ENCODE measurements around the gene BMP8B.

BMP8B gene

GRCh38 chr1:39819091-39819812 is 30.6 kb upstream of the BMP8B start:
- TF ChIP-seq EGR1 (IDR thresholded peaks at IDR 0.05) (peak; percentile 49), TAF1 (IDR thresholded peaks at IDR 0.05; ENCODE audit: low read depth) (no peak), YY1 (IDR thresholded peaks at IDR 0.05; ENCODE audit: low read depth) (no peak), NFIC (IDR thresholded peaks at IDR 0.05) (peak; percentile 81), TCF12 (IDR thresholded peaks at IDR 0.05; ENCODE audit: low read depth) (peak; percentile 48; the same call in 1 of the 2 replicates), EP300 (IDR thresholded peaks at IDR 0.05; ENCODE audit: borderline replicate concordance) (0 out of 2 replicates have a peak, but pooled peaks have one; percentile 23), FOXM1 (IDR thresholded peaks at IDR 0.05; ENCODE audit: borderline replicate concordance, low read depth) (no peak)
- TF ChIP-seq, protein P1, sequence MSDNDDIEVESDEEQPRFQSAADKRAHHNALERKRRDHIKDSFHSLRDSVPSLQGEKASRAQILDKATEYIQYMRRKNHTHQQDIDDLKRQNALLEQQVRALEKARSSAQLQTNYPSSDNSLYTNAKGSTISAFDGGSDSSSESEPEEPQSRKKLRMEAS (IDR thresholded peaks at IDR 0.05), result peak; percentile 70

GRCh38 chr1:39818482-39818881 is 29.8 kb upstream of the BMP8B start:
- TF ChIP-seq, protein P2, sequence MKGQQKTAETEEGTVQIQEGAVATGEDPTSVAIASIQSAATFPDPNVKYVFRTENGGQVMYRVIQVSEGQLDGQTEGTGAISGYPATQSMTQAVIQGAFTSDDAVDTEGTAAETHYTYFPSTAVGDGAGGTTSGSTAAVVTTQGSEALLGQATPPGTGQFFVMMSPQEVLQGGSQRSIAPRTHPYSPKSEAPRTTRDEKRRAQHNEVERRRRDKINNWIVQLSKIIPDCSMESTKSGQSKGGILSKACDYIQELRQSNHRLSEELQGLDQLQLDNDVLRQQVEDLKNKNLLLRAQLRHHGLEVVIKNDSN (IDR thresholded peaks at IDR 0.05), result no peak
- TF ChIP-seq ZBTB7A (IDR thresholded peaks at IDR 0.05; ENCODE audit: low read depth) (no peak), RAD21 (IDR thresholded peaks at IDR 0.05; ENCODE audit: low read depth) (no peak), EGR1 (IDR thresholded peaks at IDR 0.05) (no peak), YY1 (IDR thresholded peaks at IDR 0.05; ENCODE audit: low read depth) (no peak), NFIC (IDR thresholded peaks at IDR 0.05) (no peak)

DNA sequence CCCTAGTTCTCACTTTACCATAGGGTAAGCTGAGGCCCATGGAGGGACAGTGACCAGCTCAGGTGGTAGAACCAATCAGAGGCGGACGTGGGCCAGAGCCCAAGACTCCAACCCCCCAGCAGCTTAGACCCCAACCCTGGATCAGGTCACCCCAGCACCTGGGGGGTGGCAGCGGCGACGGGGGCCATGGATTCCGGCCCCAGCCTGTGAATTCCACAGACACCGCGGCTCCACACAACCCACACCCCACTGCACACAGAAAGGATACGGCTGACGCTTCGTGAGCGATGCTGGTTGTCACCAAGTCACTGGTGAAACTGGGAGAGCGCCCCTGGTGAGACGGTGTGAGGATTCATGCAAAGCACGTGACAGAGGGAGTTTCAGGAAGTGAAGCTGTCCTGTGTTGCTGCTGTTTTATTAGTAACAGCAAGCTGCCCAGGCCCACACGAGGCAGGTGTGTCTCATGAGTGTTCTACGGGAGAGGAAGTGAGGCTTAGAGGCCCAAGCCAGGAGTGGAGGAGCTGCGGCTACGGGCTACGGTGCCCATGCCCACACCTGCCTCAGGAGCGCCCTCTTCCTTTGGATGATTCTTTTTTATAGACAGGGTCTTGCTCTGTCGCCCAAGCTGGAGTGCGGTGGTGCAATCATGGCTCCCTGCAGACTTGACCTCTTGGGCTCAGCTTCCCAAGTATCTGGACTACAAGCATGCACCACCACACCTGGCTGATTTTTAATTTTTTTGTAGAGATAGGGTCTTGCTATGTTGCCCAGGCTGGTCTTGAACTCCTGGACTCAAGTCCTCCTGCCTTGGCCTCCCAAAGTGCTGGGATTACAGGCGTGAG is 28.6 kb upstream of the BMP8B start:
- TF ChIP-seq, protein P1 (IDR thresholded peaks at IDR 0.05), result peak; percentile 39; the same call in 1 of the 2 replicates
- TF ChIP-seq, protein P2 (IDR thresholded peaks at IDR 0.05), result peak; percentile 73

GRCh38 chr1:39816415-39817090 is 27.9 kb upstream of the BMP8B start:
- TF ChIP-seq, protein P3, sequence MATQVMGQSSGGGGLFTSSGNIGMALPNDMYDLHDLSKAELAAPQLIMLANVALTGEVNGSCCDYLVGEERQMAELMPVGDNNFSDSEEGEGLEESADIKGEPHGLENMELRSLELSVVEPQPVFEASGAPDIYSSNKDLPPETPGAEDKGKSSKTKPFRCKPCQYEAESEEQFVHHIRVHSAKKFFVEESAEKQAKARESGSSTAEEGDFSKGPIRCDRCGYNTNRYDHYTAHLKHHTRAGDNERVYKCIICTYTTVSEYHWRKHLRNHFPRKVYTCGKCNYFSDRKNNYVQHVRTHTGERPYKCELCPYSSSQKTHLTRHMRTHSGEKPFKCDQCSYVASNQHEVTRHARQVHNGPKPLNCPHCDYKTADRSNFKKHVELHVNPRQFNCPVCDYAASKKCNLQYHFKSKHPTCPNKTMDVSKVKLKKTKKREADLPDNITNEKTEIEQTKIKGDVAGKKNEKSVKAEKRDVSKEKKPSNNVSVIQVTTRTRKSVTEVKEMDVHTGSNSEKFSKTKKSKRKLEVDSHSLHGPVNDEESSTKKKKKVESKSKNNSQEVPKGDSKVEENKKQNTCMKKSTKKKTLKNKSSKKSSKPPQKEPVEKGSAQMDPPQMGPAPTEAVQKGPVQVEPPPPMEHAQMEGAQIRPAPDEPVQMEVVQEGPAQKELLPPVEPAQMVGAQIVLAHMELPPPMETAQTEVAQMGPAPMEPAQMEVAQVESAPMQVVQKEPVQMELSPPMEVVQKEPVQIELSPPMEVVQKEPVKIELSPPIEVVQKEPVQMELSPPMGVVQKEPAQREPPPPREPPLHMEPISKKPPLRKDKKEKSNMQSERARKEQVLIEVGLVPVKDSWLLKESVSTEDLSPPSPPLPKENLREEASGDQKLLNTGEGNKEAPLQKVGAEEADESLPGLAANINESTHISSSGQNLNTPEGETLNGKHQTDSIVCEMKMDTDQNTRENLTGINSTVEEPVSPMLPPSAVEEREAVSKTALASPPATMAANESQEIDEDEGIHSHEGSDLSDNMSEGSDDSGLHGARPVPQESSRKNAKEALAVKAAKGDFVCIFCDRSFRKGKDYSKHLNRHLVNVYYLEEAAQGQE (IDR thresholded peaks at IDR 0.05; ENCODE audit: low read depth), result no peak
- TF ChIP-seq RAD21 (IDR thresholded peaks at IDR 0.05; ENCODE audit: low read depth), result peak; percentile 91

- TF ChIP-seq EP300 (IDR thresholded peaks at IDR 0.05; ENCODE audit: borderline replicate concordance), result no peak
- TF ChIP-seq RAD21 (IDR thresholded peaks at IDR 0.05; ENCODE audit: low read depth), result no peak
- no peak for TF ChIP-seq TEAD4 (IDR thresholded peaks at IDR 0.05)
- TF ChIP-seq FOXM1 (IDR thresholded peaks at IDR 0.05; ENCODE audit: borderline replicate concordance, low read depth), result no peak
- TF ChIP-seq NFIC (IDR thresholded peaks at IDR 0.05), result no peak
- no peak for TF ChIP-seq CEBPB (IDR thresholded peaks at IDR 0.05)
- TF ChIP-seq ZBTB7A (IDR thresholded peaks at IDR 0.05; ENCODE audit: low read depth), result no peak
- TF ChIP-seq, protein P3 (IDR thresholded peaks at IDR 0.05; ENCODE audit: low read depth), result no peak
Observed at GRCh38 chr1:39812913-39813312, 24.2 kb upstream of the BMP8B start.
